DLD1 (cell line): Measurements from ENCODE around the gene KCNB1.

Experiments
- in situ Hi-C: cut with HindIII; loops from 2 replicates; pipeline ENCODE4 v1.10.0; 2017; ENCODE audit warnings: low sequenced_read_pairs

Gene KCNB1

GRCh38 chr20:49501917-49502316, 19.4 kb upstream of the KCNB1 start:
- in situ Hi-C loops, result no loop called here

GRCh38 chr20:49497398-49497669, 14.9 kb upstream of the KCNB1 start:
- in situ Hi-C loops, result loop anchor here (10.0 kb wide), 1 partner anchor 173 kb away; no protein-coding TSS in a partner anchor

- in situ Hi-C loops, result loop anchor here (10.0 kb wide), 1 partner anchor 172 kb away; no protein-coding TSS in a partner anchor
These were observed 14.3 kb upstream of the KCNB1 start for GRCh38 chr20:49496553-49497397.

GRCh38 chr20:49496043-49496442, 13.6 kb upstream of the KCNB1 start:
- in situ Hi-C loops, result loop anchor here (10.0 kb wide), 1 partner anchor 171 kb away; no protein-coding TSS in a partner anchor

GRCh38 chr20:49490689-49491088, 8.2 kb upstream of the KCNB1 start:
- in situ Hi-C loops, result loop anchor here (10.0 kb wide), 1 partner anchor 166 kb away; no protein-coding TSS in a partner anchor

- in situ Hi-C loops, result loop anchor here (10.0 kb wide), 1 partner anchor 165 kb away; no protein-coding TSS in a partner anchor
These were observed 7.2 kb upstream of the KCNB1 start for GRCh38 chr20:49489688-49490087.

- in situ Hi-C loops, result no loop called here
These were observed 3.6 kb upstream of the KCNB1 start for GRCh38 chr20:49486064-49486463.

GRCh38 chr20:49485563-49485962, 3.1 kb upstream of the KCNB1 start:
- in situ Hi-C loops, result no loop called here

GRCh38 chr20:49484180-49485140, 2.0 kb upstream of the KCNB1 start:
- in situ Hi-C loops, result no loop called here

GRCh38 chr20:49483696-49484123, 1.2 kb upstream of the KCNB1 start:
- in situ Hi-C loops, result no loop called here

GRCh38 chr20:49483018-49483695, 689 bp upstream of the KCNB1 start:
- in situ Hi-C loops, result no loop called here

GRCh38 chr20:49482173-49482572, 295 bp downstream of the KCNB1 start:
- in situ Hi-C loops, result no loop called here

- in situ Hi-C loops, result no loop called here
These were observed 1.4 kb downstream of the KCNB1 start for GRCh38 chr20:49481116-49481515.

- in situ Hi-C loops, result no loop called here
These were observed 2.2 kb downstream of the KCNB1 start for GRCh38 chr20:49480236-49480635.

- in situ Hi-C loops, result loop anchor here (5.0 kb wide), 1 partner anchor 87 kb away; no protein-coding TSS in a partner anchor
These were observed 2.7 kb downstream of the KCNB1 start for GRCh38 chr20:49479785-49480184.

GRCh38 chr20:49478754-49479689, 3.4 kb downstream of the KCNB1 start:
- in situ Hi-C loops, result loop anchor here (5.0 kb wide), 1 partner anchor 87 kb away; no protein-coding TSS in a partner anchor

- in situ Hi-C loops, result loop anchor here (5.0 kb wide), 1 partner anchor 86 kb away; no protein-coding TSS in a partner anchor
These were observed 4.2 kb downstream of the KCNB1 start for GRCh38 chr20:49478266-49478665.

- in situ Hi-C loops, result loop anchor here (5.0 kb wide), 1 partner anchor 85 kb away; no protein-coding TSS in a partner anchor
These were observed 5.3 kb downstream of the KCNB1 start for GRCh38 chr20:49477200-49477599.

GRCh38 chr20:49476016-49476355, 6.5 kb downstream of the KCNB1 start:
- in situ Hi-C loops, result loop anchor here (5.0 kb wide), 1 partner anchor 84 kb away; no protein-coding TSS in a partner anchor
